Left colon (tissue), 2 donors: Measurements from ENCODE around the gene GLB1L3. TPM values are rescaled to one million over a fixed set of nuclear protein-coding genes. Genes with fewer than 3 reads are reported as not detected.
A peak's percentile ranks its signal among the peaks of the same experiment; 100 is the strongest.
"Not testable (repeated sequence)": the region's sequence is repeated elsewhere in the genome, so short reads cannot be mapped to it uniquely, and the experiment has no call there.

ENCODE experiments used
- ATAC-seq: fragments of 200-7000 bp; cut with Tn5 transposase; one replicate; pipeline ENCODE4 v1.9.1; 2020; ENCODE audit warnings: mild to moderate bottlenecking, moderate library complexity
- DNase-seq, 2 donors: peaks; one replicate each; pipeline ENCODE4 v3.0.0-alpha.2; 2020
- intact Hi-C, 2 donors: fragments of 100-400 bp; cut with DNase I in 1 of 2; cut with micrococcal nuclease in 1 of 2; formaldehyde crosslinking; loops; one replicate each; pipeline versions ENCODE4 v1.11.2 to v1.14.0; 2022; cut with DNase I, micrococcal nuclease
- total RNA-seq, 2 donors: library from RNA; stranded (reverse); fragmentation: NEBNext Ultra II Directional; extraction: Animal tissue kit (Norgen Biotek cat#: 25700); gene quantifications; one replicate each; pipeline ENCODE4 v1.2.1, GENCODE V29; 2021
- donor health status: DM: no; HTN: no; CAD: no.
- donor health status: DM: yes; HTN: yes; CAD: no.

The GLB1L3 gene
- total RNA-seq, 2 donors from 2014 or later, result not detected

DNA sequence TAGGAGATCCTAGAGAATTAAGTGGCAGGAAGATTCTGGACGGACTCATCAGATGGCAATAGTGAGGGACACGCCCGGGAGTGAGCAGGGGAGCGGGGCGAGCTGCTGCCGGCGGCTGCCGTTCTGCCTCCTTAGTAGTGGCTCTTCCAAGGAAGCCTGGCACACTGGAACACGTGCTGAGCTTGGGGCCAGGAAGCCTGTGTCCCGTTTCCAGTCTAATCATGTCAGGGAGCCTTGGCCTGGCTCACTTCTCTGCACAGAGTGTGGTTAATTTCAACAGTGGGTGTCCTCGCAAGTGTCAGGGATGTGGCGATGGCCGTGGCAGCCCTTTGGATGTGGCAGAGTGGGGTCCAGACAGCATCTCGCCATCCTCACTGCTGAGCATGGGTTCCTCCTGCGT, 16.5 kb downstream of the GLB1L3 start:
- ATAC-seq (no peak), DNase-seq (no peak)
- intact Hi-C loops, result no loop called here

- no peak for DNase-seq
- intact Hi-C loops, result no loop called here
- ATAC-seq, result no peak
These were observed 17.2 kb downstream of the GLB1L3 start for GRCh38 chr11:134293119-134294113.

GRCh38 chr11:134294664-134295063, 18.5 kb downstream of the GLB1L3 start:
- DNase-seq, result no peak

GRCh38 chr11:134312223-134312622, 36.0 kb downstream of the GLB1L3 start:
- DNase-seq, result no peak
- no peak for ATAC-seq
- intact Hi-C loops, result no loop called here

More at GRCh38 chr11:134294664-134295063, 18.5 kb downstream of the GLB1L3 start:
- ATAC-seq, result no peak
- intact Hi-C loops, result no loop called here

GRCh38 chr11:134312807-134313206, 36.6 kb downstream of the GLB1L3 start:
- no peak for ATAC-seq
- intact Hi-C loops, result no loop called here
- DNase-seq, result no peak

GRCh38 chr11:134313379-134313778, 37.2 kb downstream of the GLB1L3 start:
- no peak for ATAC-seq
- intact Hi-C loops, result no loop called here
- no peak for DNase-seq

DNA sequence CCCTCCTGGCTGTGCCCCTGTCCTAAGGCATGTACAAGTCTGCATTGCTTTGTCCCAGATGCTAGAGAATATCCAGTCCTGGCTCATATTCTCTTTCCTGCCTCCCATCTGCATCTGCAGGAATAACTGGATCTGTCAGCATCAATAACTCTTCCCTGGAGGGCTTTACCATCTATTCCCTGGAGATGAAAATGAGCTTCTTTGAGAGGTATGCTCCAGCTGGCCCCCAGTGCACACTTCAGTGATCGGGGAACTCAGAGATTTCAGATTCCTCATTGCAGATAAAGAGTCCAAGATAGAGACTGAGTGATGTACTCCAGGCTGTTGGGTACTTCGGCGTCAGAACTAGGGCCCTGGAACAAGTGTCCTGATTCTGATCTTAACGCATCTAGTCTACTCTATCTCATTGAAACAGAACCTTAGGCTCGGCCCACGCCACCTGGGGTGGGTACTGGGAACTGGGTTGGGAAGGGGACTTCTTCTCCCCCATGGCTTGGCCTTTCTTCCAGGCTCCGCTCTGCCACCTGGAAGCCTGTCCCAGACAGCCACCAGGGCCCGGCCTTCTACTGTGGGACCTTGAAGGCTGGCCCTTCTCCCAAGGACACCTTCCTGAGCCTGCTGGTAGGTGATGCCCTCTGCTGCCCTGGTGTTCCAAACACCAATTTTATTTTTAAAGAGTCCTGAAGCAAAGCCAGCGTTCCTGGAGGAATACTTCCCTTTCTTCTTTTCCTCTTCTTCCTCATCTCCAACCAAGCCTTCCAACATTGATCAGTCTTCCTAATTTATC, 37.8 kb downstream of the GLB1L3 start:
- DNase-seq, result no peak
- ATAC-seq, result no peak
- intact Hi-C loops, result no loop called here

DNA sequence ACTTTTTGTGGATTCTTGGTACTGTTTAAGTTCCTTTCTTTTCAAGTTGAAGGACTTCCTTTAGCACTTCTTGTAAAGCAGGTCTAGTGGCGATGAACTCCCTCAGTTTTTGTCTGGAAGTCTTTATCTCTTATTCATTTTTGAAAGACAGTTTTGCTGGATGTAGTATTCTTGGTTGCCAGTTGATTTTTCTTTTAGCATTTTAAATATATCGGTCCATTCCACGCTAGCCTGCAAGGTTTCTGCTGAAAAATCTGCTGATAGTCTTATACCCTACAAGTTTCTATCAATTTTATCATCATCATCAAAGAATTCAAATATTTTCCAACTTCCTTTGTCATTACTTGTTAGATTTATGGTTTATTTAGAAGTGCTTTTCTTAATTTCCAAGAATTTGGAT, 40.9 kb downstream of the GLB1L3 start:
- intact Hi-C loops, result no loop called here
- no peak for ATAC-seq
- DNase-seq, result no peak

DNA sequence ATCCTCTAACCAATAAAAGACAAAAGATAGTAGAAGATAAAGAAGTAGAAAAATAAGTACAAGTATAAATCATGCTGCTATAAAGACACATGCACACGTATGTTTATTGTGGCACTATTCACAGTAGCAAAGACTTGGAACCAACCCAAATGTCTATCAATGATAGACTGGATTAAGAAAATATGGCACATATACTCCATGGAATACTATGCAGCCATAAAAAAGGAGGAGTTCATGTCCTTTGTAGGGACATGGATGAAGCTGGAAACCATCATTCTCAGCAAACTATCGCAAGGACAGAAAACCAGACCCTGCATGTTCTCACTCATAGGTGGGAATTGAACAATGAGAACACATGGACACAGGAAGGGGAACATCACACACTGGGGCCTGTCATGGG, 45.2 kb downstream of the GLB1L3 start:
- ATAC-seq, intact Hi-C loops, DNase-seq: not testable (repeated sequence)

- ATAC-seq (no peak), DNase-seq (no peak)
- intact Hi-C loops, result no loop called here
These were observed 46.4 kb downstream of the GLB1L3 start for GRCh38 chr11:134322553-134322952.

GRCh38 chr11:134328433-134328832, 52.3 kb downstream of the GLB1L3 start:
- DNase-seq (no peak), ATAC-seq (no peak)
- intact Hi-C loops, result no loop called here

GRCh38 chr11:134330611-134331353, 54.6 kb downstream of the GLB1L3 start:
- DNase-seq (no peak), ATAC-seq (no peak)
- intact Hi-C loops, result no loop called here

- intact Hi-C loops, result no loop called here
- DNase-seq (peak; percentile 86 to 91), ATAC-seq (peak; percentile 89)
These were observed 55.4 kb downstream of the GLB1L3 start, which contains the start of gene GLB1L2 for GRCh38 chr11:134331354-134332188. Gene GLB1L2 (plus strand): TSS chr11:134331988. CDS start chr11:134332062, 74 bp downstream.

- intact Hi-C loops, result no loop called here
- DNase-seq (peak; percentile 56 to 65), ATAC-seq (peak; percentile 65)
These were observed 56.0 kb downstream of the GLB1L3 start for GRCh38 chr11:134332189-134332631.

DNA sequence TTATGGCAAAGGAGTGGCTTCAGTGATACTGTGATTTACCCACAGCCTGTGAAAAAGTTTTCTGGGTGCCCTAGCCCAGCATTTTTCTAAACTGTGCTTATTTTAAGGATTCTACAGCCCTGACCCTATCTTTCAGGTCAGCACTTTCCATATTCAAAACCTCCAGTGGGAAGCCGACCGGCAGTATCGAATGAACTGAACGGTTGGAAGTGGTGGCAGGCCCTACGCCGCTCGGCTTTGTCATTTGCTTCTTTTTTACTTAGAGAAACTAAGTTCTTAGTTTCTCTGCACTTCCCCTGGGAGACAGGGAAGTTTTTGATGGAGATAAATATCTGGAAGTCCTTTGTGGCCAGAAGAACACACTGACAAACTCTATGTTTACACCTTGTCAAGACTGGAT, 56.6 kb downstream of the GLB1L3 start:
- ATAC-seq (no peak), DNase-seq (no peak)
- intact Hi-C loops, result no loop called here

GRCh38 chr11:134333312-134333711, 57.1 kb downstream of the GLB1L3 start:
- intact Hi-C loops, result no loop called here
- ATAC-seq (no peak), DNase-seq (no peak)

DNA sequence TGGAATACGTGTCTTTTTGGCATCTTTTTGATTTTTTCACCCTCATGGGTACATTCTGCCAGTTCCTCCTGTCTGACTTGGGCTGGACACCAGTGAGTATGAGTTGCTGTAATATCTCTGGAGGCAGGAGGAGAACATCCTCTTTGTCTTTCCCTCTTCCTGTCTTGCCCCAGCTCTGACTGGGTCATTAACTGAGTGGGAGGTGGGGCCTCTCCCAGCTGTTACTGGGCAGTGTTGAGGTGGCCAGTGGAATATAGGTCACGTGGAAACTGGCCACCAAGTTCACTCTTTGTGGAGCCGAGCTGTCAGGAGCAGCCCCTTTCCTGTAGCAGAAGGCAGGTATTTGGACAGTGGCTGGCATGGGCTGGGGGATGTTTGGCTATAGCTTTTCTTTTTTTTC, 57.8 kb downstream of the GLB1L3 start:
- DNase-seq (no peak), ATAC-seq (no peak)
- intact Hi-C loops, result no loop called here
